CD14-positive monocyte (primary cell): ENCODE measurements around the gene UHRF1. TPM values are rescaled to one million over a fixed set of nuclear protein-coding genes. Genes with fewer than 3 reads are reported as not detected.

Experiments
- DNase-seq, 3 donors: peaks; one replicate each; pipeline ENCODE4 v3.0.0-alpha.2; 2011 to 2022
- H2AFZ ChIP-seq: 2 replicates; pipeline ENCODE4 v1.6.0; 2012; ENCODE audit warnings: mild to moderate bottlenecking, low read depth, low read length, inconsistent platforms; ENCODE audit not compliant: insufficient read depth, poor library complexity, severe bottlenecking
- H3K27ac ChIP-seq, 2 donors: 1 replicate in 1 of 2; 2 replicates in 1 of 2; pipeline ENCODE4 v1.5.1; 2012 to 2013; ENCODE audit warnings: low read length in 2 of 2, control low read depth in 1 of 2, inconsistent platforms in 1 of 2, low read depth in 1 of 2, mild to moderate bottlenecking in 1 of 2
- H3K27me3 ChIP-seq, 2 donors: one replicate each; pipeline versions ENCODE4 v1.6.0 to v1.6.1; 2011 to 2013; ENCODE audit warnings: low read length in 2 of 2; ENCODE audit not compliant: control insufficient read depth in 2 of 2, insufficient read depth in 2 of 2
- H3K36me3 ChIP-seq, 2 donors: replicated peaks in 1 of 2; 1 replicate in 1 of 2; 2 replicates in 1 of 2; pipeline versions ENCODE4 v1.5.1 to v1.6.1; 2012 to 2013; ENCODE audit warnings: low read length in 2 of 2, control low read depth in 1 of 2, inconsistent platforms in 1 of 2, mild to moderate bottlenecking in 1 of 2; ENCODE audit not compliant: insufficient read depth in 2 of 2, control insufficient read depth in 1 of 2
- H3K4me1 ChIP-seq, 2 donors: 1 replicate in 1 of 2; 2 replicates in 1 of 2; pipeline versions ENCODE4 v1.5.1 to v1.6.1; 2012 to 2013; ENCODE audit warnings: low read length in 2 of 2, control low read depth in 1 of 2, inconsistent platforms in 1 of 2, mild to moderate bottlenecking in 1 of 2, moderate library complexity in 1 of 2; ENCODE audit not compliant: insufficient read depth in 2 of 2, control insufficient read depth in 1 of 2
- H3K4me2 ChIP-seq: replicated peaks from 2 replicates; pipeline ENCODE3; 2012; ENCODE audit warnings: low read length, moderate library complexity, mild to moderate bottlenecking; ENCODE audit not compliant: poor library complexity, severe bottlenecking; ENCODE audit errors: extremely low read depth
- H3K4me3 ChIP-seq, 3 experiments: fragments of 200-600 bp in 1 of 3; sonication (generic) in 1 of 3; replicated peaks in 1 of 3; 1 replicate in 2 of 3; 2 replicates in 1 of 3; pipeline ENCODE4 v1.5.1; 2011 to 2013; ENCODE audit warnings: low read length in 3 of 3, mild to moderate bottlenecking in 3 of 3, control low read depth in 2 of 3, low read depth in 2 of 3, inconsistent platforms in 1 of 3, moderate library complexity in 1 of 3
- H3K79me2 ChIP-seq: 2 replicates; pipeline ENCODE4 v1.6.0; 2012; ENCODE audit warnings: mild to moderate bottlenecking, control low read depth, inconsistent platforms, low read length, moderate library complexity; ENCODE audit not compliant: insufficient read depth
- H3K9ac ChIP-seq: 2 replicates; pipeline ENCODE4 v1.6.0; 2017; ENCODE audit warnings: low read length, mild to moderate bottlenecking; ENCODE audit not compliant: insufficient read depth, poor library complexity, severe bottlenecking
- H3K9me3 ChIP-seq, 2 donors: replicated peaks in 1 of 2; 1 replicate in 1 of 2; 2 replicates in 1 of 2; pipeline versions ENCODE4 v1.5.1 to v1.6.1; 2012 to 2013; ENCODE audit warnings: low read length in 2 of 2, control low read depth in 1 of 2; ENCODE audit not compliant: control insufficient read depth in 1 of 2, insufficient read depth in 1 of 2
- H4K20me1 ChIP-seq: 2 replicates; pipeline ENCODE4 v1.6.0; 2012; ENCODE audit warnings: mild to moderate bottlenecking, low read length, control low read depth, moderate library complexity; ENCODE audit not compliant: insufficient read depth
- H3K27ac Mint-ChIP-seq, 7 donors: one replicate each; pipeline ENCODE4 v1.8.0; 2020; ENCODE audit warnings: mild to moderate bottlenecking in 7 of 7, mixed read lengths in 7 of 7, moderate library complexity in 6 of 7, inconsistent platforms in 2 of 7
- H3K27me3 Mint-ChIP-seq, 3 donors: one replicate each; pipeline ENCODE4 v1.8.0; 2021 to 2022; ENCODE audit warnings: low read depth in 3 of 3, mild to moderate bottlenecking in 3 of 3, mixed read lengths in 3 of 3, moderate library complexity in 3 of 3, inconsistent platforms in 1 of 3
- H3K36me3 Mint-ChIP-seq, 2 donors: one replicate each; pipeline ENCODE4 v1.8.0; 2020; ENCODE audit warnings: mixed read lengths in 2 of 2, inconsistent platforms in 1 of 2, mild to moderate bottlenecking in 1 of 2
- H3K4me1 Mint-ChIP-seq: one replicate; pipeline ENCODE4 v1.8.0; 2020; ENCODE audit warnings: mild to moderate bottlenecking, mixed read lengths
- H3K4me3 Mint-ChIP-seq, 2 donors: one replicate each; pipeline ENCODE4 v1.8.0; 2020; ENCODE audit warnings: mild to moderate bottlenecking in 2 of 2, mixed read lengths in 2 of 2, moderate library complexity in 1 of 2
- H3K9me3 Mint-ChIP-seq, 7 donors: one replicate each; pipeline ENCODE4 v1.8.0; 2020 to 2022; ENCODE audit warnings: mixed read lengths in 7 of 7, mild to moderate bottlenecking in 6 of 7, moderate library complexity in 6 of 7, inconsistent platforms in 2 of 7
- CTCF ChIP-seq: fragments of 200-600 bp; IDR thresholded peaks from one replicate; pipeline ENCODE4 v1.8.0; 2022; ENCODE audit warnings: antibody characterized with exemption, mild to moderate bottlenecking
- WGBS: methylation state at CpG from one replicate; pipeline ENCODE4 v1.1.5; 2013; ENCODE audit warnings: missing lambda C conversion rate; ENCODE audit not compliant: insufficient coverage; 5-methylcytosine and 5-hydroxymethylcytosine counted together
- intact Hi-C, 2 donors: fragments of 100-400 bp; cut with micrococcal nuclease; formaldehyde crosslinking; loops; one replicate each; pipeline versions ENCODE4 v1.15.0 to v1.15.1; 2023
- polyA plus RNA-seq, 3 donors: library from polyadenylated mRNA; depleted of rRNA in 1 of 3; unstranded in 2 of 3; stranded (reverse) in 1 of 3; fragments of 300-500 nt in 2 of 3; fragments of >200 nt in 1 of 3; fragmentation: Illumina TruSeq in 2 of 3; gene quantifications; 1 replicate in 2 of 3; 2 replicates in 1 of 3; pipeline ENCODE4 v1.2.3, GENCODE V29; 2012 to 2021

The UHRF1 gene
- polyA plus RNA-seq, 3 donors, result 0.06 to 0.77 (median 0.63) TPM

- peaks cover 0 to 2% (median 0%) of the 10 kb centered on the region in 3 donors for H3K27me3 Mint-ChIP-seq
- TF ChIP-seq CTCF, result no peak
- Histone ChIP-seq H3K4me1 (no peaks in the 10 kb centered on the region), H3K27me3 (no peaks in the 10 kb centered on the region), H3K27ac (no peak overlapping the region), H3K4me2 (no peak overlapping the region), H3K79me2 (peaks cover 92% of the 10 kb centered on the region), H3K4me3 (no peak overlapping the region), H3K36me3 (peaks cover 14 to 33% of the 10 kb centered on the region in 2 donors), H4K20me1 (peaks cover 100% of the 10 kb centered on the region), H3K9ac (no peak overlapping the region), H2AFZ (no peak overlapping the region), H3K9me3 (peaks cover 0 to 6% of the 10 kb centered on the region in 2 donors)
- peak overlapping the region in 1 of 7 donors; percentile 61 for H3K27ac Mint-ChIP-seq
- peaks cover 34 to 46% of the 10 kb centered on the region in 2 donors for H3K36me3 Mint-ChIP-seq
- H3K4me3 Mint-ChIP-seq, result no peak overlapping the region
- intact Hi-C loops, result no loop called here
- H3K9me3 Mint-ChIP-seq, result peaks cover 0 to 11% (median 0%) of the 10 kb centered on the region in 7 donors
- H3K4me1 Mint-ChIP-seq, result no peaks in the 10 kb centered on the region
- WGBS, result 80% methylated on average over 1 of the region's 3 CpGs
- no peak for DNase-seq
Observed at GRCh38 chr19:4993683-4994082, 84.4 kb downstream of the UHRF1 start.

- Mint-ChIP-seq H3K9me3 (peaks cover 0 to 7% (median under 1%) of the 10 kb centered on the region in 7 donors), H3K36me3 (peaks cover 37 to 54% of the 10 kb centered on the region in 2 donors), H3K27me3 (peaks cover 0 to 1% (median 0%) of the 10 kb centered on the region in 3 donors), H3K27ac (no peak overlapping the region), H3K4me3 (peak overlapping the region in 1 of 2 donors; percentile 2), H3K4me1 (no peaks in the 10 kb centered on the region)
- H3K4me2 ChIP-seq, result no peak overlapping the region
- H4K20me1 ChIP-seq, result peaks cover 100% of the 10 kb centered on the region
- no peak overlapping the region for H3K9ac ChIP-seq
- peaks cover 87% of the 10 kb centered on the region for H3K79me2 ChIP-seq
- intact Hi-C loops, result no loop called here
- H3K9me3 ChIP-seq, result peaks cover 0 to 3% of the 10 kb centered on the region in 2 donors
- WGBS, result no CpG with 5 or more reads among the region's 5 CpGs
- no peaks in the 10 kb centered on the region for H3K27me3 ChIP-seq
- H3K4me3 ChIP-seq, result no peak overlapping the region
- DNase-seq, result no peak
- peaks cover 14 to 38% of the 10 kb centered on the region in 2 donors for H3K36me3 ChIP-seq
- no peak for TF ChIP-seq CTCF
- H2AFZ ChIP-seq, result no peak overlapping the region
- H3K27ac ChIP-seq, result no peak overlapping the region
- H3K4me1 ChIP-seq, result no peaks in the 10 kb centered on the region
Observed at GRCh38 chr19:4996701-4997100, 87.4 kb downstream of the UHRF1 start.
